Measurements from ENCODE around the gene MTA2.
A peak's percentile ranks its signal among the peaks of the same experiment; 100 is the strongest.

Gene MTA2

DNA sequence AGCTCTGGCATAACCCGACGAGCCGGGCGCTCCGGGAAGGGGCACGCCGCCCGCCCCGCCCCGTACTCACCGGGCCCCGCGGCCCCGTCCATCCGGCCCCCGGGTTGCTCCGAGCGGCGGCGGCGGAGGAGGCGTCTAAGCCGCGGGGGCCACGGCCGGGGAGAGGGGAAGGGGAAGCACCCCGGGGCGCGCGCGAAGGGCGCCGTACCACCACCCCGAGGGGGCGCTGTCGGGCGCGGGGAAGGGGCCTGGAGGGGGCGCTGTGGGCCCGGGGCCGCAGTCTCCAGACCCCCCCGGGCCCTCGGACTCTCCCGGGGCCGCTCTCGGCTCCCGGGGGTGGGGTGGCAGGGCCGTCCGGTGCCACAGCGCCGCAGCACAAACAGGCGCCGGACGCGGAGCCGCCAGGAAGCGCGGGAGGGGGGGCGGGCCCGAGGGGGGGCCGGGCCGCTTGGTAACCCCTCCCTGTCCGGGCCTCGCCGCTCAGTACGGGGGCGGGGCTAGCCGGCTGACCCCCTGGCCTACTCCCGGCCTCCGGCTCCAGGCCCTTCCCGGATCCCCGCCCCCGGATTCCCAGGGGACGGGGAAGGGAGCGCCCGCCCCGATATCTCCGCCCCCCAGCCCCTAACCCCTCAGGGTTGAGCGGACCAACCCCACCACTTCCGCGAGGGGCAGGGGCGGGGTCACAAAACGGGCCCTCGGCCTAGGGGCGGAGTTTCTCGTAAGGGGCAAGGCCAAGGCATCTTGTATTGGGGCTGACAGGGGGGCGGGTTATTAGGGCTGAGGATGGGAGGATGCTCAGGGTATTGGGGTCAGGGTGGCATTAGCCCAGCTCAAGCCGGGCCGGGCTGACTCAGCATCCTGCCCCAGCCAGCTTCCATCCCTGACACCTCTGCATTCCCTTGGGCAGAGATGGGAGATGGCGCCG is 11.0 kb upstream of the MTA2 start, which contains the start of the genes EML3 and ROM1:
EML3 (minus strand) TSS at position 410 of the 925 bp plus-strand sequence; CDS start at position 92, 318 bp downstream.
ROM1 (plus strand) TSS at position 892 of the 925 bp plus-strand sequence; CDS start at position 917, 25 bp downstream.
- DNase-seq (ENCODE audit: low read depth): peak; percentile 81

DNA sequence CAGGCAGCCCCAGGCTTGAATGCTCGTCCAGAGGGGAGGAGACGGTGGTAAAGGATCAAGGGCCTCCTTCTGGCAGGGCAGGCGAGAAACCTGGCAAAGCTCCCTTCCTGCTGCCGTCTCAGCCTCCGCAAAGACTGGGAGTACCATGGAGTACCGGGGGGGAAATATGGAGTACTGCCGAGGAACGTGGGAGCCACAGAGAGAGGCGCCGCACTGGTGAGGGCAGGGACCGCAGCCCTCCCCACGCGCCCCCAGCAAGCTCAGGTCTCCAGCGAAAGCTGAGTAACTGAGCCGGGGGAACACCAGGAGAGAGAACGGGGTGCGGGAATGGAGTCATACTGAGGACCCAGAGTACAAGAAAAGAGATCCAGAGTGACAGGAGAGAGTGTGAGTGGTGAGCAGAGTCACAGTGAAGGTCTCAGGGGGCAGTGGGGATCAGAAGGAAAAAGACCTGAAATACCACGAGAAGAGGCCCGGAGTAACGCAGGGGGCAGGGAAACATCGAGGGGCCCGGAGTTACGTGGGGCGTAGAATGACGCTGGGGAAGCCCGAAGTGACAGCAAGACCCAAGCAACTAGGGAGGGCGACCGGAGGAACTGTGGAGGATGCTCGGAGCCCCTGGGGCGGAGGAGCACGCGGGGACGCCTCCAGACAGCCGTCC is 10.2 kb upstream of the MTA2 start:
- DNase-seq (ENCODE audit: low read depth): peak; percentile 50

DNA sequence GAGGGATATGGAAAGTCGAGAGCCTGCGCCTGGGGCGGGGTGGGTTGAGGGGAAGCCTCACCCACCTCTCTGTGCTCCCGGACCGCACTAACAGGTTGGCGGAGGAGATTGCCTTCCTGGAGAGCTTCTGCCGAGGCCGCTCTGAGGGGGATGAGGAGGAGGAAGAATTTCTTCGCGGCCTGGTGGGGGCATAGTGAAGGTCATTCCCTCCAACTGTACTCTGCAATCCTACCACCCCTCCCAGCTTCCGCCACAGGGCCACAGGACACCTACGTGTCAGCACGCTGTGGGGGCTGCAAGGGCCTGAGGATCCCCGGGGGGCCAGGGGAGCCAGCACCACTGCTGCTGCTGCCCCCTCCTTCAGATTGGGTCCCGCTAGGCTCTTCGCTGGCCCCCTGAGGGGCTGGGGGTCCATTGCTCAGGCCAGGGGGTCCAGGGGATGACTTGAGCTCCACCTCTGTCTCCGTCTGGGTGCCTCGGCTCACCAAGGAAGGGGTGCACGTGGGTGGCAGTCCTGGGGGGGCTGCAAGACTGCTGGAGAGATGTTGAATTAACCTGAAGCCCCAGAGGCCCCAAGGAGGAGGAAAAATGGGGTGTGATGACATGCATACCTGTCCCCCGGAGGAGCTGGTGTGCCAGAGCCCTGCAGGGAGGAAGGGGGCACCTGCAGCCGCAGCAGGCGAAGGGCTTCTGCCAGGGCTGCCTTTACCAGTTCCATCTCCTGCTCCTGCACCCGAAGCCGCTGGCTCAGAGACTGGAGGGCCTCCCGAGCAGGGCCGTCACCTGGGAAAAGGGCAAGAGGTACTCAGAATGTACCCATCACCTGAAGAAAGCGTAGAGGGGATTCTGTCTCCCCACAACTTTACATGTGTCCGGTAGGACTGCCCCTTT is 9.4 kb upstream of the MTA2 start:
- DNase-seq (ENCODE audit: low read depth): no peak

DNA sequence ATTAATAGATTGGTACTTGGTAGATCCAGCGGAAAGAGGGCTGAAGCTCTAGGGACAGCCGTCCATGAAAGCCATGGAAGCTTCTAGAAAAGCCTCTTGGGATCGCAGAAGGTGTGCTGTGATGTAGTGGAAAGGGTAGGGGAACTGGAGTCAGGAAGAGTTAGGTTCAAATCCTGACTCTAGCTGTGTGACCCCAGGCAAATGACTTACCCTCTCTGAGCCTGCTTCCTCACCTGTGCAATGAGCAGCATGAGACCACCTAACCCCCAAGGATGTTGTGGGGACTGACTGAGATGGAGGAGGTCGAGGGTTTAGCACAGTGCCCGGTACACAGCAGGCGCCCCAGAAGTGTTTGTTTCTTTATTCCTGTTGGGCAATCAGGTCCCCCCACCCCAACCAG is 8.7 kb upstream of the MTA2 start:
- DNase-seq (ENCODE audit: low read depth): no peak

DNA sequence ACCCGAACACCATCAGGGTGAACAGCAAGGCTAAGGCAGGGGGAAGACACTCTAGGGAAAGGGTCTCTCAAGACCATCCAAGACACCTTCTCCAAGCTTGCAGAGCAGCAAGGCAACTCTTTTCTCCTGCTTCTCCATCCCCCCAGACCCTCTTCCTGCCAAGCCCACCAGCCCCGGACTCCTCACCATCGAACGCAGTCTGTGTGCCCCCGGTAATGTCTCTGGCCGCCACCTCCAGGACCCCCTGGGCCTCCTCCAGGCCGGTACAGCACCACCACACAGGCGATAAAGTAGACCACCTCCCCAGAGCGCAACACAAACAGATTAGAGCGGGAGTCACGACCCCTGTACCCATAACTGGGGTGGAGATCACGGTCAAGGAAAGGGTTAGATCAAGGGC is 7.1 kb upstream of the MTA2 start:
- no peak for DNase-seq (ENCODE audit: low read depth)

DNA sequence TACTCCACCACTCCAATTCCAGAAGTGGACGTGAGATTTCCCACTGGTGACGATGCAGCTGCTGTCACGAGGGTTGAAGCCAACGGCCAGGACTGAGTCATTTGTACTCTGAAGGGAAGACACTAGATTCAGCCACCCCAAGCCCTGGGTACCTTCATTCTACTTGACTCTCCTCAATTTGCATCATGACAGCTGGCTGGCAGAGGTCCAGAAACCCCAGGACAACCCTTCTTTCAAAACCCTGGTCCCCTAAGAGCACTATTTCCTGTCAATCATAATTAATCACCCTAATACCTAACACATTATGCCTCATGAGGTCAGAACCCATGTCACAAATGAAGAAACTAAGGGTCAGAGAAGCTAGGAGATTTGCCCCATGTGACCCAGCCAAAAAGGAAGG is 6.0 kb upstream of the MTA2 start:
- no peak for DNase-seq (ENCODE audit: low read depth)

DNA sequence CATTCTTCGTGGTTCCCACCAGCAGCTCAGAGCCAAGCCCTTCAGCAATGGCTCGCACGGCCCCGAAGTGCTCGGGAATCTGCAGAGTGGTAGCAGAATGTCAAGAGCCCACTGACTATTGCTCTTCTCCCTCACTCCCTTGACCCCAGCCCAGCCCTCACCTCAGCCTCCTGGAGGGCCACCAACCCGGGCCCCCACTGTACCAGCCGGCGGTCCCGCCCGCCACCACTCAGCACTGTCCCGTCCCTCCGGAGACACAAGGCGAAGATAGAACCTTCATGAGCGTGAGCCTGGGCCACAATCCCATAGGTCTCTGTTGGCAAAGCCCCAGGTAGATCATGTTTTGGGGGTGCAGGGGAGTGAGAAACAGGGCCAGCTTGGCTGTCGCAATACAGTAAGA is 4.2 kb upstream of the MTA2 start:
- no peak for DNase-seq (ENCODE audit: low read depth)

DNA sequence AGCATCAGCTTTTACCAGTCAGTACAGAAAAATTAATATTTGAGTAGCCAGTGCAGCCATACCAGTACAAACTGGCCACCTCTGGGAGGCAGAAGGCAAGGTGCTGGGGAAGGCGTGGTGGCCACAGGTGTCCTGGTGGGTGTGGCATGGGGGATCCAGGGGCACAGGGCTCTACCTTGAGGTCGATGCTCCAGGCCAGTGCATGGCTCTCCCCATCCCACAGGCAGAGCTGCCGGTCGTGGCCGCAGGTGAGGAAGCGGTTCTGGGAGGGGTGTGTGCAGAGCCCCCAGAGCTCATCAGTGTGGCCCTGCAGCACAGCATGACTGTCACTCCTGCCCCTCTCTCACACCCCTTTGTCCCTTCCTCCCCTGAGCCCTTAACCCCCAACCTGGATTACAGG is 3.8 kb upstream of the MTA2 start:
- no peak for DNase-seq (ENCODE audit: low read depth)

DNA sequence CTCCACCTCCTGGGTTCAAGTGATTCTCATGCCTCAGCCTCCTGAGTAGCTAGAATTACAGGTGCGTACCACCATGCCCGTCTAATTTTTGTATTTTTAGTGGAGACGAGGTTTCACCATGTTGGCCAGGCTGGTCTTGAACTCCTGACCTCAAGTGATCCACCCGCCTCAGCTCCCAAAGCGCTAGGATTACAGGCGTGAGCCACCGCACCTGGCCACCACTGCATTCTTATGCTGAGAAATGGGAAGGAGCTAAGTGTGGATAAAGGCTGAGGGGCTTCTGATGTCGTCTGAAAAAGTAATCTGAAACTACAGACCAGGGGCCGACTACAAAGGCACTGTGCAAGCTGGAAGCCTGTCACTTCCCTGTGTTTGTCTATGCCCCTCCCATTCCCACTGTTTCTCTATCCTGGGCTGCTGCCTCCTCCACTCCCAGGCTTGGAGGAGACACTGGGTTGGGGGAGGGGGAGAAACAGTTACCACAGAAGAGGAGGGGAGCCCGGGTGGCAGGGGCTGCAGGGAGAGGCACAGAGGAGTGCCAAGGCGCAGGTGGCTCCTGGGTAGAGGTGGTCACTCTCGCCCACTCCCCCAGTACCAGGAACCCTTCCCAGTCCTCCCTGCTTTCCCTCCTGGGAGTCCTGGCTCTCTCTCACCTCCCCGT is 2.9 kb upstream of the MTA2 start:
- DNase-seq (ENCODE audit: low read depth): no peak

DNA sequence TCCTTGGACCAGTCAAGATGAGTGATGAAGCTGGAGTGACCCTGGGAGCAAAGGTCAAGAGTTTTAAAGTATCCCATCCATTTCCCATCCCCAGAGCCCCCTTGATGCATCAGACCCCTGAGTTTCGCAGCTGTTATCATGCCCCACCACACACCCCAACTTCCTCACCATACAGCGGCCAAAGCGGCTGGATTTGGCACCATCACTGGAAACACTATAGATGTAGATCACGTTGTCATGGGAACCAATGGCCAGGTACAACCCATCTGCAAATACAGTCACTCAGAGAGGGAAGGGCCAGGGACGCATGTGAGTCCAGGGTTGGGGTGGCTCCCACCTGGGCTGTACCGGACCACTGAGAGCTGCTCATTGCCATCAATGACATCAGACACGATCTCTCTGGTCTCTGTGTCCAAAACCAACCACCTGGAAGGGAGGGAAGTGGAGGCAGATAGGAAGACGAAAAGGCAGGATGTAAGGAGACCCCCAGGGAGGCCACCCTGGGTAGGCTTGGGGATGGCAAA is 2.2 kb upstream of the MTA2 start:
- no peak for DNase-seq (ENCODE audit: low read depth)

DNA sequence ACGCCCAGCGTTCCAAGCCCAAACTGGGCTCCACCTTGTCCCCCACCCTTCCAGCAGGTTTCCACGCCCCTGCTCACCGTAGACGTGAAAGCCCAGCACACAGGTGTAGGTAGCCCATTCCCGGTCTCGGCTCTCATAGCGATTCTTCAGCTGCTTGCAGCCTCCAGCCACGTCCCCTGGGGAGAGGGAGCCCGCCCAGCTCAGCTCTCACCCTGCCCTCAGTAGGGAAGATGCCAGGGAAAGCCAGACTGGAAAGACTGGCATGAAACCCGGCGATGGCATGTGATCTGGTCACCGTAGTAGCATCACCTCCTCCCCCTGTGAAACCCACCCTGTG is 1.4 kb upstream of the MTA2 start:
- no peak for DNase-seq (ENCODE audit: low read depth)

DNA sequence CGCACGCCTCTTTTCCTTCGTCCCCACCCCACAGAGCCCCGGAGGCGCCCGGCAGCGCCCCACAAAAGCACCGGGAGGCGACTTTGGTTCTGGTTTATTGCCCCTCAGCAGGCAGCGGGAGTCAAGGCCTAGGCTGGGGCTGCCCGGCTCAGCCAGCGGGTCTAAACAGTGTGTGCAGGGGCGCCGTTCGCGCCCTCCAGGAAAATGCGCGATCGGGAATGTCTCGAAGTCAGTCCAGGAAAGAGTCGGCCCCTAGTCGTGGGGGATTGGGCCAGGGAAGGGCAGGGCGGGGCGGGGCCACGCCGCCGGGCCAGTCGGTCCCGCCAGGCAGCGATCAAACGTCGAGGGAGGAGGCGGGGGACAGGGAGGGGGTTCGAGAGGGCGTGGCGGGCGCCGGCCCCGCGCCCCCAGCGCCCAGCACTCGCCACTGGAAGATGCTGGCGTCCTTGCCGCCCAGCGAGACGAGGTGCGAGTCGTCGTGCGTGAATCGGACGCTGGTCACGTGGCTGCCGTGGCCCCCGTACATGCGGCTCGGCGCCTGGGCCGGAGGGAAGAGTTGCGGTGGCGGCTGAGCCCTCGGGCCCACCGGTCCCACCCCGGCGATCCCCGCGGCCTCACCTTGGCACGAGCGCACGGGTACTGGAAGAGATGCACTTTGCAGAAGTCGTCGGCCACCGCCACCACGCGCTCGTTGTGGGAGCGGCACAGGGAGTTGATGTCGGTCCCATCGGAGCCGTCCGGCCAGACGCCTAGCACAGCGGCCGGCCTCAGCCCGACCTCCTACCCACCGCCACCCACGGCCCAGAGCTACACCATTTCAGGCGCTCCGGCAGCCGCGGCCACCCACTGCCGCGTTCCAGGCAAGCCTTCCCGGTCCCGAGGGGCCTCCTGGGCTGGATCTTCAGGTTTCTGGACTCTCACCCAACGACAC is 741 bp upstream of the MTA2 start:
- no peak for DNase-seq (ENCODE audit: low read depth)

DNA sequence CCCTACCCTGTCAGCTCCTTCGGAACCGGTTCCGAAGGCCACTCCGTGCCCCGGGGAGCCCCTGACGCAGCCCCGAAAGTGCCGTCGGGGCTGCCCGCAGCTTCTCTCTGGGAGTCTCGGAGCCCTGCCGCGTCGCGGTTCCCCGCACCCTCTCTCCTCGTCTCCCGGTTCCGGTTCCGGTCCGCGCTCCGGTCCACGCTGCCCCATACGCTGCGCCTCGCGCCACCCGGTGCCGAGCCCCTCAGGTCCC is 618 bp downstream of the MTA2 start:
- no peak for DNase-seq (ENCODE audit: low read depth)

DNA sequence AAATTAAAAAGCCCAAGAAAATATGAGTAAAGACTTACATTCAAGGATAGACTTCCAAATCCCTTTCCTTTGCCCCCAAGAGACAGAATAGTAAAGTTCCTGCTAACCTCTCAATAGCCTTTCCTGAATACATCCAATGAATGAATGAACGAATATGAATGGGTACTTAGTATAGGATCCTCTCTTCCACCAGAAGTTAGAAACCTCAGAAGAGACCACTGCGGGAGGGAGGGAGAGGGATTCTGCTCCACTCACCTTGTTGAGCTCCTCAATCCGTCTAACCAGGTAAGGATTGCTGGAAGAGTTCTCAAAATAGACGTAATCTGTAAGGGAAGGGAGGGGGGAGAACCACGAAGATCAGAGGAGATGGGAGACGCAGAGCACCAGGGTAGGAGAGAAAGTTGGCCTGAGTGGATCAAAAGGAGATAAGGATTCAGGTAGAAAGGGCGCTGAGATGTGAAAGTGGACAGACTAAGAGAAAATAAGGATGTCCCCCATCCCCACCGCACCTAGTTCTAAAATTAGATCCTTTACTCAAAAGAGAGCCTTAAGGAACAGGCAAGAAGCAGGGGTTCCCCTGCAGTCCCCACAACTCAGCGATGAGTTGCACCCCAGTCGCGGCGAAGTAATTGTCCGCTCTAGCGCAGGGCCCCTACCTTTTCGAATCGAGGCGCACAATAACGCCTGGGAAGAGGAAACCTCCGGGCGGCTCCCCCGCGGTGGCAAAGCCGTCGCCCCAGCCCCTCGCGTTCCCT is 1.1 kb downstream of the MTA2 start:
- DNase-seq (ENCODE audit: low read depth): no peak

DNA sequence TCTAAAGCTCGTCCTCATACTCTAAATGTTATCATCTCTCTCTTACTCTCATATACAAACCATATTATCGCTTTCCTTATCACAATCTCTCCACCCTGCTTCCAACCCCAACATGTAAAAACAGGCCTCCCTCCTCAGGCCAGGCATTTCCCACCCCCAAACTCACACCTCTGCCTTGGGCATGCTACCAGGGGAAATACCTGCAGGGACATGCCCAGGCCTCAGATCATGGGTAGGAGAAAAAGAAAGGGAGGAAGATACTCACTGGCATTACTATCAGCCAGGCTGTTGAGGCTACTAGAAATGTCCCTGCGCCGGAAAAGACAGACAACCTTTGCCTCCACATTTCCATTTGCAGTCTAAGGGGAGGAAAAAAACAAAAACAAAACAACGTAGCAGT is 1.8 kb downstream of the MTA2 start:
- DNase-seq (ENCODE audit: low read depth): no peak

DNA sequence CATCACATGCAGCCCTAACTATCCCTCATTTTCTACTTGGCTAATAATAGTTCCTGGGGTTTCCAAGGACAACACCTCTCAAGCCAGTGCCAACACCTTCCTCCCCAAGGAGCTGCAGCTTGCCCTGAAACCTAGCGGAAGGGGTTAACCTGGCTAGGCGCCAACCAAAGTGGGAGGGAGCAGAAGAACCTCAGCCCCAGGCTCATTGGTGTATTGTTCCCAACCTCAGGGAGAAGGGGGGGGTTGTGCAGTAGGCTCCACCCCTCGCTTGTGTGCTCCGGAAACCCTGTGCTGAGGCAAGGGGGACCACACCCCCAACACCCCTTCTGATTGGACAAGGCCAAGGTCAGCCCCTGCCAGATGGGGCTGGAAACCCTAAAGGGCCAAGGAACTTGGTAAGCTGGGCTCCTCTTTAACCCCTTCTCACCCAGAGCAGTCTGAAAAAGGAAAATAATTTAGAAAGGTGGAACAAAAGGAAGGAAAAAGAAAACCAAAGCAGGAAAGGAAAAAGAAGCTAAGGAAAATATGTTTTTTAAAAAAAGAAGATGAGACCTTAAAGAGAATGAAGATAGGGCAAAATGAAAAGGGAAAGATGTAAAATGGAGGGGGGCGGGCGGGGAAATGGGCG is 2.5 kb downstream of the MTA2 start:
- DNase-seq (ENCODE audit: low read depth): peak; percentile 93

DNA sequence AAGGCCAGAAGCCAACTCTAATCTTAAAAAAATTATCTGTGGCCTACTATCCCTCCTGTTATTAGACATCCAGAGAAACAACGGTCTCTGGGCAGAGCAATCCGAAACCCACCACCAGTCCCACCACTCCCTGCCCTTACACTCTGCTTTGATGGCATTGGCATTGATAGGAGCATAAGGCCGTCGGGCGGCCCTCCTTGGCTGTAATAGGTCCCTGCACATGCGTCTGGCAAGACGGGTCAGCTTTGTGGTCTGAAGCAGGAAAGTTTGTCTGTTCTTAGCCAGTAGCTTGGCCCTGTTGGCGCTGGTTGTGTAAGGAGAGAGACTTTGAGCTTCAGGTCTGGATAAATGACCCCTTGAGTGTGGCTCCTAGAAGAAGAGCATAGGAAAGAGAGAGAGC is 6.5 kb downstream of the MTA2 start:
- DNase-seq (ENCODE audit: low read depth): no peak

DNA sequence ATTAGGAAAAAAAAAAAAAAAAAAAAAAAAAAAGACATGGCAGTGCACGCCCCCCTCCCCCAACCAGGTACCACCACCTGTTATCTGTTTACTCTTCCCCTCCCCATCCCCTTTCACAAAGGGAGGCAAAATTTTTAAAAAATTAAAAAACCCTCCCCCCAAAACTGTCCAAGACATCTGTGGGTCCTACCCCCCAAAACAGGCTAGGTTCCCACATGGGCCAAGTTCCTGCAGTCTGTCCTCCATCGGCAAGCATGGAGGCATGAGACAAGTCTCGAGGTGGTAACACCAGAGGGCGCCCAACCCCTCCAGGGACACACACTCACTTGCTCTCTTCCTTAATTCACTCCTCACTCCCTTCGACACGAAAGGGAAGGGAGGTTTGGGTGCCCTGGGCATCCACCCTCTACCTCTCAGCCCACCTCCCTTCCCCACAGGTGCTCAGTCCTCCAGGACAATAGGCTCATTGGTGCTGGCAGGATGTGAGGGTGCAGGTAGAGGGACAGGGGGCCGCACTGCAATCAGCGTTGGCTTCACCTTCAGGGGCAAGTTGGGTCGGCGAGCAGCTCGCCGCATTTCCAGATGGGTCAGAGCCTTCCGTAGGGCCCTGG is 8.1 kb downstream of the MTA2 start:
- peak; percentile 59 for DNase-seq (ENCODE audit: low read depth)

DNA sequence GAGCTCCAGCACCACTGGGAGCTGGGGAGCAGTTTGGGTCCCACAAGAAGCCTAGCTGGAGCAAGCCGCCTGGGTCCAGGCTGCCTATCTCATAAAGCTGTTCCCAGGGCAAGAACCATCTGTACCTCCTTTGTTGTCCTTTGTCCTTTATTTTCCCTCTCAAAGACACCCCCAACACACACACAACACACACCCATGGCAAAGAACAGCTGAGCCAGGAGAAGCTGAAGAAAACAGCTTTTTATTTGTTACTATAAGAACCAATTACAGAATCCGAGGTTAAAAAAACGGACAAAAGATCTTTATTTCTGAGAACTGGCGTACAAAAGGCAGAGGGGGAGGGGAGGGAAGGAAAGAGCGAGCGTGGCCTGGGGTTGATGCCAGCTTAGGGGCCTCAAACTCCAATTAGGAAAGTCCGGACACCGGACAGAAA is 8.7 kb downstream of the MTA2 start:
- DNase-seq (ENCODE audit: low read depth): no peak

Measured in activated T-cell treated with anti-CD3 and anti-CD28 coated beads for 24 hours (primary cell).